Caki2 (cell line): Measurements from ENCODE around the gene MUSK. TPM values are rescaled to one million over a fixed set of nuclear protein-coding genes. Genes with fewer than 3 reads are reported as not detected.
"Not testable (repeated sequence)": the region's sequence is repeated elsewhere in the genome, so short reads cannot be mapped to it uniquely, and the experiment has no call there.

Experiments used
- DNase-seq: peaks from one replicate; pipeline ENCODE4 v3.0.0-alpha.2; 2015; ENCODE audit warnings: low read depth
- in situ Hi-C: cut with HindIII; loops from 2 replicates; pipeline ENCODE4 v1.10.0; 2016; ENCODE audit warnings: low sequenced_read_pairs, low pct_unique_long_range_greater_than_20kb, mixed read lengths
- total RNA-seq: library from RNA; depleted of rRNA; stranded (reverse); fragments of >200 nt; shearing (Covaris generic); gene quantifications from 2 replicates; pipeline ENCODE4 v1.2.3, GENCODE V29; 2014; ENCODE audit warnings: low replicate concordance

MUSK gene
- total RNA-seq, 1 experiment from 2014 or later: not detected

- in situ Hi-C loops: no loop called here
- DNase-seq: no peak
These were observed 18.9 kb downstream of the MUSK start for GRCh38 chr9:110687497-110687896.

DNA sequence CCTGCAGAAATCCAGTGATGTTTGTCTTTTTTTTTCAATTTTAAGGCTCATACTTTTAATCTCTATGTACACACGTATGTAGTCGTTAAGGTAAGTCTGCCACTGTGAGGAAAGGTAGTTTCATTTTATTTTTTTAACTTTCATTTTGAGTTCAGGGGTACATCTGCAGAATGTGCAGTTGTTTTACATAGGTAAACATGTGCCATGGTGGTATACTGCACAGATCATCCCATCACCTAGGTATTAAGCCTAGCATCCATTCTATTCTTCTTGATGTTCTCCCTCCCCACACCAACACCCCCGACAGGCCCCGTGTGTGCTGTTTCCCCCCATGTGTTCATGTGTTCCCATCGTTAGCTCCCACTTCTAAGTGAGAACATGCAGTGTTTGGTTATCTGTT is 19.7 kb downstream of the MUSK start:
- in situ Hi-C loops: no loop called here
- no peak for DNase-seq

- no peak for DNase-seq
- in situ Hi-C loops: no loop called here
These were observed 22.5 kb downstream of the MUSK start for GRCh38 chr9:110691002-110691549.

DNA sequence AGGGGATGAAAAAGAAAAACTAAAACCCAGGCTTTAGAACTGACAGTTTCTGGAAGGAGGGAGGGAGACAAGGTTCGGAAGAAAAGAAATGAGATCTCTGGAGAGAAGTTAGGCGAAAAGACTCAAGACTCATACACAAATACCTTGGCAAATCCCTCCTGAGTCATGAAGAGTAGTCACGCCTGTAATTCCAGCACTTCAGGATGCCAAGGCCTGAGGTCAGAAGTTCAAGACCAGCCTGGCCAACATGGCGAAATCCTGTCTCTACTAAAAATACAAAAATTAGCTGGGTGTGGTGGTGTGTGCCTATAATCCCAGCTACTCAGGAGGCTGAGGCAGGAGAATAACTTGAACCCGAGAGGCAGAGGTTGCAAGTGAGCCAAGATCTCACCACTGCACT is 27.3 kb downstream of the MUSK start:
- DNase-seq, in situ Hi-C loops: not testable (repeated sequence)

GRCh38 chr9:110700953-110701352 is 32.4 kb downstream of the MUSK start:
- in situ Hi-C loops: no loop called here
- DNase-seq: no peak

- no peak for DNase-seq
- in situ Hi-C loops: no loop called here
These were observed 35.1 kb downstream of the MUSK start for GRCh38 chr9:110703669-110704068.

DNA sequence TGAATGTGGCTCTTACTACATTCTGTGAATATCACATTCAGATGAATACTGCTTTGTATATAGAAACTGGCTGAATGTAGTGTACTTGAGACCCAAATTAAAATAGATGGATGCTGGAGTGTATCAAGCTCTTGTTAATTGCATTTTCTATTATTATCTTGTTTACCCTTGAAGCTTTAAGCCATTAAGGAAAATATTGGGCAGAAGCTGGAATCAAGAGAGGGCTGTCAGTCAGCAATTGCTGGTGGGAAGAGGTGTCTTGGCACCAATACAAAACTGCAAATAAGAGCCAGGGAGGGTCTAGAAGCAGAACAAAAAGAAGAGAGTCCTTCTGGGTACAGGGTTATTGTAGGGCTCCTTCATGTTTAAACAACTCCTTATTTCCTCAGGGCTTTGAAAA is 38.8 kb downstream of the MUSK start:
- in situ Hi-C loops: no loop called here
- no peak for DNase-seq

DNA sequence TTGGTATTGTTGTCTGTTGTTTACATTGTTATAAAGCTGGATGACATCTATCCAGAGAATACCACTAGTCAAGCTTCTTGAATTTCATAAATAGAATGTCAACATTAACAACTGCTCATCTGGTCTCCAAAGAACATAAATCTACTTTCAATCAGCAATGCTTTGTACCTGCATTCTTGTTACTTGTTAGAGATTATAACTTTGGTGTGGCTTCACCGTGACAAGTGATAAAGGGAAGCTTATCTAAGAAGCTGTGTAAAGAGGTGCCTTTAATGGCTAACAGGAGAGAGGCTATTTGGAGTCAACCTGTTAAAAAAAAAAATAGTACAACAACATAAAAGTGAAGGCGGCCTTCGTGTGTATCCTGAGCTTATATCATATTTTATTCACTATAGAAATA is 41.8 kb downstream of the MUSK start:
- DNase-seq: no peak
- in situ Hi-C loops: no loop called here

- in situ Hi-C loops: no loop called here
These were observed 44.4 kb downstream of the MUSK start for GRCh38 chr9:110712955-110713354.

DNA sequence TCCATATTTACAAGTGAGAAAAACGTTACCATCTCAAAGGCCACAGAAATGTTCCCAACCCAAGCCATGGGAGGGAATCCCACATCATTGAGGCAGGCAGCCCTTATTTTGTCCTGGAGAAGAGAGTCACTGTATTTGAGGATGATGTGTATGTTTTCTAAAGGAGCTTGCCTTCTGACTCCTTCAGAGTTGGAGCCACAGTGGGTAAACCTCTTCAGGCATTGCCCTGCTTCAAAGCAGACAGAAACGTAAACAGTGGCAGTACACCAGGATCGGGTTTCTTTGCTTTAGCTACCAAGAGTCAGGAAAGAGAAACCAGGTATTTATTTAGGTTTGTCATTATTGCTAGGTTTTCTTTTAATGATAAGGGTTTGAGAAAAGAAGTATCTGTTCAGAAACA is 45.7 kb downstream of the MUSK start:
- DNase-seq: no peak
- in situ Hi-C loops: no loop called here

More at GRCh38 chr9:110712955-110713354, 44.4 kb downstream of the MUSK start:
- DNase-seq: no peak

DNA sequence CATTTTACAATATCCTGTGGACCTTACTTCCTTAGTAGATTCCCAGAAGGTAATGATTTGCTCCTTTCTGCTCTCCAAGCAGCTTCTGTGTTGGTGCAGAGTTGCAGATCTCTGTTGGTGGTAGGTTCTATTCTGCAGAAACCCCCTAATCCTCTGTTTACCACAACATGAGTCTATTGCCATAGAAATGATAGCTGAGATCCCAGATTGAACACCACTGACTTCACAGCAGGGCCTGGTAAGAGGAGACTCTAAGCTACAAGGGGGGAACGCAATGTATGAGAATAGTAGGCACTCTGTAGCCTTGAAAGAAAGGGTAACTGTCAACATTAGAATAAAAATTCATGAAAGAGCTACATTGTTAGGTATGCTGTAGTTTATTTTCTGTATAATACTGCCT is 59.5 kb downstream of the MUSK start:
- in situ Hi-C loops: no loop called here
- DNase-seq: no peak

GRCh38 chr9:110729641-110730040 is 61.0 kb downstream of the MUSK start:
- DNase-seq: no peak
- in situ Hi-C loops: no loop called here

DNA sequence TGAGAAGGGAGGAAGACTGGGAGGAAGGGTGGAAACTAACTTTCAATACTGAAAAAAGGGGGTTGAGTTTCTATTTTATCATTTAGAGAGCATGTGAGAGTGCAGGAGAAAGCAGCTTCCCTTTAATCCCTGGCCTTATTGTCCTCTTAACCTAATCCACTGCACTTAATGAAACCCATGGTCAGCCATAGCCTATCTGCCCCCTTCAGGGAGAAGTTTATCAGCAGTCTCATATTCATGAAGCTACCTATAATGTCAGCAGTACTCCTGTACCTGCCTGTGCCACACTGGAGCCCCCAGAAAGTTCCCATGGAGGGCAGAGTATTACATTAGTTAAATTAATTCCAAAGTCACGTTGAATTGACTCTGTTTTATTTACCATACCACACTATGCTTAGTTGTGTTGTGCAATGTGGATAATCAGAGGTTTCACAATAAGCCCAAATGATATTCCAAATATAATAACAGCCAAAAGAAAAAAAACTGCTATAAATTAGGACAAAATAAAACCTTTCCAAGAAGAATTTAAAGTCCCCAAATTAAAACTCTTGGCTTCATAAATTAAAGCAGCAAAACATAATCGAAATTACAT is 62.9 kb downstream of the MUSK start:
- DNase-seq: no peak
- in situ Hi-C loops: no loop called here

DNA sequence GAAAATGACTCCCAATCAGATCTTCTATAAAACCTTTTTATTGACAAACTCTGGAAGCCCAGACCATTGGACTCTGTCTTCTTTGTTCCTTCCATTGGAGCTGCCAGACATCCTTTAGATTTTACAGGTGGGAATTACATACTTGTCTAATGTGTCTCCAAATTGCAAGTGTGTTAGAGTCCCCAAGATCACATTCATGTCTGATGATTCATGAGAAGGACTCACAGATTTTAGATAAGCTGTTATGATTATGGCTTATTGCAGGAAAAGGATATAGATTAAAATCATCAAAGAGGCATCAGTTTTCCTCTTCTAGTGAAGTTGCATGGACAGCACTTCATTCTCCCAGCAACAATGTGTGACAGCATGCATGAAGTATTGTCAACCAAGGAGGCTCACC is 70.4 kb downstream of the MUSK start:
- in situ Hi-C loops: no loop called here
- no peak for DNase-seq

GRCh38 chr9:110742741-110743371 is 74.3 kb downstream of the MUSK start:
- no peak for DNase-seq

GRCh38 chr9:110744715-110745384 is 76.3 kb downstream of the MUSK start:
- in situ Hi-C loops: no loop called here
- DNase-seq: peak; percentile 98

More at GRCh38 chr9:110742741-110743371, 74.3 kb downstream of the MUSK start:
- in situ Hi-C loops: no loop called here

GRCh38 chr9:110745676-110746075 is 77.1 kb downstream of the MUSK start:
- in situ Hi-C loops: no loop called here

DNA sequence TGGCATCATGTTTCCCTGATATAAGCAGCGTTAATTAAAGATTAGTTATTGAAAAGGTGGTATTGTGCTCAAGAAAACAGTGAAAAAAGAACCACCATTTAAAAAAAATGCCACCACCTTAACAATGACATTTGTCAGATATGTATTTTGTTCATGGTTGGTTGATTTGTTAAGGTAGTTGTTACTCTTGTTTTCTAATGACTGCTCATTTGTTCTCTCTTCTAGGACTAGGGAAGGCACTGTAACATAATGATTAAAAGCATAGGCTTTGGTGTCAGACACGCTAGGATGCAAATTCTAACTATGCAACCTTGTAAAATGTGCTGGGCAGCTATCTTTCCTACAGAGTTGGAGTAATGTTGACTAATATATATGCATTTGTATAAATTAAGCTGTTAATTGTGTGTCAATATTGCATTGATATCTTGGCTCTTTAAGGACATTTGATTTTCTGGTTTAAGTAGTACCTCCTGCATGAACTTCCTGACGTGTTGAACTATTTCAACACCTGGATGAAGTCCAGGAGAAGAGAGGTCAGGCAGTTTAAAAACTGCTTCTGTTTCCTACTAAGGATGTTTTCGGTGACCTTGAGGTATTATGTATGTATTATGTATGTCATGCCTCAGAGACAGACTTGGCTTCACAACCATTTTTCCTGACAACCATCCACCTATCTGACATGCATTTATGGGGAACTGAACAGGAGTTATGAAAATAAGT is 77.8 kb downstream of the MUSK start:
- no peak for DNase-seq
- in situ Hi-C loops: no loop called here

More at GRCh38 chr9:110745676-110746075, 77.1 kb downstream of the MUSK start:
- DNase-seq: no peak
